Stimulated activated CD4-positive, alpha-beta T cell treated with anti-CD3 and anti-CD28 coated beads, Interleukin-4, amount 100 ng/mL, for 4 hours (primary cell): Measurements from ENCODE around the gene JAKMIP1.

Source experiments
- DNase-seq, 2 experiments: peaks; one replicate each; pipeline ENCODE4 v3.0.0-alpha.2; 2020

Gene JAKMIP1

DNA sequence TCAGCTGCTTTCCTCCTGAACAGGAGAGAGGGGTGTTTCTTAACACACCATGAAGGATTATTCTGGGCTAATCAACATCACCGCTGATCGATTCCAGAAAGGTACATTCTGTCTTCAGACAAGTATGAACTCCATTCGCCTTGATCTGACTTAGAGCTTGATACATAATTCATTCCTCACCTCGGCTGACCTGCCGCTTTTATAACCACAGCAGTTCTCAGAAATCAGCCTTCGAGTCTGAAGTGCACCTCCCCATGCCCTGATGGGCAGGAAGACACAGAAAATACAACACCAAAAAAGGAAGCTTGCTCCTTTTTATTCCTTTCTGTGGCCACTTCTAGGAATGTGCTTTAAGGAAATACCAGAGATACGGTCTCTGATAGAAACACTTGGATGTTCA is 85.7 kb downstream of the JAKMIP1 start:
- DNase-seq, result no peak

DNA sequence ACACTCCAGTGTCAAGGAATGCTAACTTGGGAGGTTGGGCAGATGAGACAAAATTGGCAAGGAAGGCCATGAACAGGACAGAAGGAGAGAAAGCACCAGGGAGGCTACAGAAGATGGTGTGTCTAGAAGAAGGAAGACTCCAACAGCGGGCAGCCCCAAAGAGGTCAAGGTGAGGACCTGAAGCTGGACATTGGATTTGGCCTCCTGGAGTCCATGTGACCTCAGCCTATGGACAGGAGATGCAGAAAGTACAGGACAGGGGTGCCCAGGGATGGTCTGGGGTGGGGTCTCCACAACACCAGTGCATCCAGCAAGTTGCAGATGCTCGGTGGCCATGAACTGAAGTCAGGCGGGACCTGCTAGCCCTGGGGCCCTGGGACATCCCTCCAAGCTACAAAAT is 86.2 kb downstream of the JAKMIP1 start:
- DNase-seq, result no peak

DNA sequence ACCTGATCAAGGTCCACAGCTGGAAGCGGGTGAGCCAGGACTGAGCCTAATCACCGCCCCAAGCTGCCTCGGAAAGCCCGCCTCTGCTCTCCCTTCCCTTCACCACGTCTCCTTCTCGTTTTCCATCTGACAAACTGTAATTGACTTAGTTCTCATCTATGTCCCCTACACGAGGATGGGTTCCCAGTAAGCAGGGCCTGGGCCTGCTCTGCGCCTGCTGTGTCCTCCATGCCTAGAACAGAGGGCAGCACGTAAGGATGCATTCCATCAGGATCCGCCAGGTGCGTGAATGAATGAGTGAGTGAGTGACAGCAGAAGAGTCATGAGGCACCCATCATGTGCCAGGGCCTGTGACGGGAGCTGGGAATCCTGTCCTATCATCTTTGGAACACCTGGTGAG is 86.7 kb downstream of the JAKMIP1 start:
- no peak for DNase-seq

DNA sequence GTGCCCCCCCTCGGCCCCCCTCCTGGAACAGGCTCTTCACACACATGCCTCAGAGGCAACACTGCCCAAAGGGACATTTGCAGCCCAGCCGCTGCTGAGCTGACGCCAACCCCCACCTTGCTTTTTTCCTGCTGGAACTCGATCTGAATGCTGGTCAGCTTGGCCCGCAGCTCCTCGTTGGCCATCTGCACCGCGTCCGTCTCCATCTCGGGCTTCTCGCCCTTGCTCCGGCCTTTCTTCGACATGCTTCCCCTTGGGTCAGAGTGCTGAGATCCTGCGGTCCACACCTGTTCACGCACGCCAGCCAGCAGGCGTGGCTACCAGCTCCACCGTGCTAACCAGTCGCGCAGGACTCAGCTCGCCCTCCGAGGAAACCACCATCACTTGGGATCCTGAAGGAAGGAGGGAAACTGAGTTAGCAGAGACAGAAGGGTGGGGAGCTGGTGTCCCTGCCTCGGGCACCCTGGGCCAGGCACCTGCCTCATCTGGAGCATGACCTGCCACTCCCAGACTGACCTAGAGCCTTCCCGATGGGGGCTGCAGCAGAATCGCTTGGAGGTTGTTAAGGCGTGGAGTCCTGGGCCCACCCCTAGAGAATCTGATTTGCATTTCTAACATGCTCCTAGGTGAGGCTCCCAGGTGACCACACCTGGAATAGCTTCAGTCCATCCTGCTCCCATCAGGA is 87.6 kb downstream of the JAKMIP1 start:
- DNase-seq, result no peak

DNA sequence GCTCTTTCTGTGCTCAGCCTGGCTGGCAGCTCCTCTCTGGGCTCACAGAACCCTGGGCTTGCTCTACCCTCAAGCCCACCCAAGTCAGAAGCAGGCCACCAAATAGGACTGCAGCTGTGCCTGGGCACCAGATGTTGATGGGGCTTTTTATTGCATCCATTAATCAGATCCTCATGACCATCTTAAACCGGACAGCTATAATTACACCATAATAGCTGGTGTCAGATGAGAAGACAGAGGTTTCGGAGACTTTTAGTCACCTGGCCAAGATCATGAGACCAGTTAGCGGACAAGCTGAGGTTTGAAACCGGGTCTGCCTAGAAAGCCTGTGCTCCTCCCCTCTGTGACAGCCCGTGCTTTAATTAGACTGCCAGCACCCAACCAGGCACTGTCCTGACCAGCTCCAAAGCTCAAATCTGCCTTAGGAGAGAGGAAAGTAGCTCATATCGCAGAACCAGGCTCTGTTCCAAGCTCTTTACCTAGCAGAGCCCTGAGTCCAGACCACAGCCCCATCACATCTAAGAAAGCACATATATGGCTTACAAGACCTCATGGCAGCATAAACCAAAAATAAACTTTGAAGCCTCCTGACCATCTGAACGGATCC is 88.9 kb downstream of the JAKMIP1 start:
- DNase-seq, result no peak

DNA sequence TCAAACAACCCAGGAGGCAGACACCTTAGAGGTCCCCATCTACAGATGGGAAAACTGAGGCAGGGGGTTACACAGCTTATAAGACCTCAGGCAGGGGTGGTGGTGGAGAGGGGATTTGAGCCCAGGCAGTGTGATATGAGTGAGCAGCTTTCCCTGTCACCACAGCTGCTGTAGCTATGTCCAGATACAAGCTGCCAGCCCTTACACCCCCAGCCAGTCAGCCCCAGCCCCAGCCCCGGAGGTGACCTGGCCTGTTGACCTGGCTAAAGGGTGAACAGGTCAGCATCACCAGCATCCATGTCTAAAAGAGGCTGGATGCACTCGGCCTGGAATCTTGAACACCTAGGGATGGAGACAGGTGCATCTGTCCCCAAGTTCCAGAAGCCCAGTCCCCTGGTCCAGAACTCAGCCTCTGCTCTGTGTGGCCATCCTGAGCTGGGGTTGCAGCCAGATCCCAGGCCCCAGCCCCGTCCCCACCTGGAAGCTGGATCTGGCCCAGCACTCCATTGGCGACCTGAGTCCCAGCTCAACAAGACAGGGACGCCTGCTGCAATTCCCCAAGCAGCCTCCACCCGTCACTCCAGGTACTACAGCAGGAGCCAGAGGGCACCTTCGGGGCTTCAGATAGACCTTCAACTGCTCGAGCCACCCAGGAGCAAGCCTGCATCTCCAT is 89.5 kb downstream of the JAKMIP1 start:
- no peak for DNase-seq

DNA sequence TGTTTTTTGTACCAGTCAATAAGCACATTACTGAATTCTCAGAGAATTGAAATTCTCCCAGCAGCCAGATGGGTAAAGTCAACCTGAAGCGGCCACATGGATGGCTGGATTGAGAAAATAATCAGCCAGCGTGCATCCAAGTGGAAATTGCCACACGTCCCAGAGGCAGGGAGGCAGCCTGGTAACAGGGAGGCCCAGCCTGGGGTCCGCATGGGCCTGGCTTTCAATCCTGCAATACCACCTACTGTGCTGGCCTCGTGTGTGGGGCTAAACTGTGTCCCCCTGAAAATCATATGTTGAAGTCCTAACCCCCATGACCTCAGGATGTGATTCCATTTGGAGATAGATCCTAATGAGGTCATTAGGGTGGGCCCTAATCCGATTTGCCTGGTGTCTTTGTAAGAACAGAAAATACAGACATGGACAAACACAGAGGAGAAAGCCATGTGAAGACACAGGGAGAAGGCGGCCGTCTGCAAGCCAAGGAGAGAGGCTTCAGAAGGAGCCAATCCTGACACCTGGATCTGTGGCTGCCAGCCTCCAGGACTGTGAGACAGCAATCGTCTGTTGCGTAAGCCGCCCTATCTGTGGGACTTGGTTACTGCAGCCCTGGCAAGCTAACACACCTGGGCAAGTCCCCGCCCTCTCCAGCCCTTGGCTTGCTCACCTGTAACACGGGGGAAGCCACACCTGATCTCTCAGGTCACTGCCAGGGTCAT is 90.3 kb downstream of the JAKMIP1 start:
- DNase-seq, result no peak

DNA sequence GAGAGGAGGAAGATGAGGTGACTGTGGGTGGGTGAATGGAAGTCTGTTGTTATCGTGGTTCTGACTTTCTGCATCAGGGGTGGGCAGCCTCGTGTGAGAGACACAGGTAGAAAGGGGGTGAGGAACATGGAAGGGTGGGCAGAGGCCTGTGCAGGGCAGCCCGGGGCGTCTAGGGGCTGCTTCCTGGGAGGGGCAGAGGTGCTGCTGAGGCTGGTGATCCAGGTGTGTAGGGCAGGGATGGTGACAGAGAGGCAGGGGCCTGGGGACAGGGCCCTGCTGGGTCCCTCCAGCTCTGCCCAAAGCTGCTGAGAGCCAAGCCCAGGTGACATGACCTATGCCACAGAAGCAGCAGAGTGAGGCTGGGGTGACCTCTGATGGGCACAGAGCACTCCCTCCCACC is 92.5 kb downstream of the JAKMIP1 start:
- DNase-seq, result no peak

DNA sequence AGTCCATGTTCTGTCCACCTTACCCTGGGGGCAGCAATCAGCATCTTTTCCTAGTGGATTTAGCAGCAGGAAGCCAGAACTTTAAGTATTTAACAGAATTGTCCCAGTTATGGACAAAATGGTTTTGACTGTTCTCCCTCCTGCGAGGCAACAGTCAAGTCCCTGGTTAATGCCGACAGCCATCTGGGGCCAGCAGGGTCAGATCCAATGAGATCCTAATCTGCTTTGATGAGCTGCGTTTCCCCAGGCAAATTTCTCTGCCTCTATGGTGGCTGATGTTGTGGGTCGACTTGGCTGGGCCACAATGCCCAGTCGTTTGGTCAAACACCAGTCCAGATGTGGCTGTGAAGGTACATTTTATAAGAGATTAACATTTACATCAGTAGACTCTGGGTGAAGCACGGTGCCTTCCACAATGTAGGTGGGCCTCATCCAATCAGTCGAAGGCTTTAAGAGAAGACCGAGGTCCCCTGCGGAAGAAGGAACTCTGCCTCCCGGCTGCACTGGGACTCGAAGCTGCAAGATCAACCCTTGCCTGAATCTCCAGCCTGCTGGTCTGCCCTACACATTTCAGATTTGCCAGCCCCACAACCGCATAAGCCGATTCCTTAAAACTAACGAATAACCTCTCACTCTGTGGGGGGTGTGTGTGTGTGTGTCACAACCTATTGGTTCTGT is 93.1 kb downstream of the JAKMIP1 start:
- DNase-seq, result no peak

DNA sequence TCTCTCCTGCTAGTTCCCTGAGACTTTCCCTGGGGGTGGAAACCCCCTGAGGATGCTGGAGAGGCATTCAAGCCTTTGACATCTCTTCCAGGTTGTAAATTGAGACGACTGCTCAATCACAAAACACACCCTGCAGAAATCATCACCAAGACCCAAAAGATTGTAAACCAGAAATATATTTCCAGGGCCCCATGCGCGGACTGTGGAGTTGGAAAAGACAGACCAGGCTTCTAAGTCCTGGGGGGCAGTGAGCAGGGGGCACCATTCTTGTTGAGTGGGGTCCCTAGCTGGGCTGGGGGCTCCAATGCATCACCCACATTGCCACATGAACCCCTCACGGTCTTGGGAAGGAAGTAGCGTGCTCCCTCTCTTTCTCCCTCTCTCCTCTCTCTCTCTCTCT is 94.2 kb downstream of the JAKMIP1 start:
- DNase-seq, result no peak

DNA sequence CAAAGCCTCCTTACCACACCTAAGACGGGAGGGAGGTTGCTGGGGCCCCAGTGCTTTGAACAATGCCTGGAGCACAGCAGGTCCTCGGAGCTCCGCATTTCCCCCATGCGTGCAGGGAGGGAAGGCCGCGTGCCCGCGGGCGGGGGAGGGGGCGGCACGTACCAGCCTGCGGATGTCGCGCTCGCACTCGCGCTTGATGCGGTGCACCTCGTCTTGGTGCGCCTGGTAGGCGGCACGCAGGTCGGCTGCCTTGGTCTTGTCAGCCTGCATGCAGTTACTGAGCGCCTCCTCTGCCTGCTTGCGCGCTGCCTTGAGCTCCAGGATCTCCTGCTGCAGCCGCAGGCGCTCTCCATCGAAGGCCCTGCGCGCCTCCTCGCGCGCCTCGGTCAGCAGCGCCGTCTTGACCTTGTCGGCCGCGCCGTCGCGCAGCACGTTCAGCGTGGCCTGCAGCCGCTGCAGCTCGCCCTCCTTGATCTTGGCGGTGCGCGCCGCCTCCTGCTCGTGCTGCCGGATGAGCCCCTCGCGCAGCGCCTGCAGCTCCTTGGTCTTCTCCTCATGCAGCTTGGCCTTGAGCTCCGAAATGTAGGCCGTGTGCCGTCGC is 94.9 kb downstream of the JAKMIP1 start:
- DNase-seq, result no peak

DNA sequence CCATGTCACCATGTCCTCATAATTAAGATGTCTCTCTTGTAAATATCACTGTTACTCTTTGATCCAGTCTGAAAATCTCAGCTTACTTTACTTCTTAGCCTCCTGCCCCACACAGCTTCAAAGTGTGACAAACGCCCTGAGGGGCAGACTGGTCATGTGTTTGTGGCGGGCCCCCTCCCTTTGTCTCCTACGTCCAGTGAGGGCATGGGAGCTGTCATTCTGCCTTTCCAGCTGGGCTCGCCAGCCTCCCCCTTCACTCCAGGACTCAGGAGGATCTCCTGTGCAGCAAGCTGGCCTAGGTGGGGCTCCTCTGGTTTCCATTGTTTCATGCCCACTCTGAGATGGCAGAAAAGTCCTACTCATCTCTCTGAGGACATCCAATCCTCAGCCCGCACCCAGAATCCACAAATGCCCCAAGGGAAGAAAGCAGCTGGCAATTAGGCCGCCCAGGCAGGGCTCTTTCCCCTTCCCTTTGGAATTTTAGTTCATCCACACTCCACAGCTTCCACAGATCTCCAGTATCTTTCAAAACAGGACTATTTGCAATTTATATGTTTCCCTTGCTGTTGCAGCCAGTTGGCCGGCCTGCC is 95.7 kb downstream of the JAKMIP1 start:
- DNase-seq, result no peak

DNA sequence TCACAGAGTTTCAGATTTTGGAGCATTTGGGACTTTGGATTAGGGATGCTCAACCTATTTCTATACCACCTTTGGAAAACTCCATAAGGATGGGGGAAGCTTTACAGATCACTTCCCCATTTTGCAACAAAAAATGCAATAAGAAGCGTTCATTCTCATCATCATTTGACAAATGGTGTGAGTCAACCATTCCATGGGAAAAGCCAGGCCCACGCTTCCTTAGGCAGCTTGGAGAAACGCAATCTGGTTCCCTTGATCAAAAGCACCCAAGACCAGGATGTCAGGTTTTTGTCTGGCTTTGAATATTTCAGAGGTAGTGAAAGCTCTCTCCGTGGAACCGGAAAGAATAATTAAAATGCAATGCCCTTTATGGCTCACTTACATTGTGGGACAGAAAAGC is 102.8 kb downstream of the JAKMIP1 start:
- DNase-seq, result no peak

DNA sequence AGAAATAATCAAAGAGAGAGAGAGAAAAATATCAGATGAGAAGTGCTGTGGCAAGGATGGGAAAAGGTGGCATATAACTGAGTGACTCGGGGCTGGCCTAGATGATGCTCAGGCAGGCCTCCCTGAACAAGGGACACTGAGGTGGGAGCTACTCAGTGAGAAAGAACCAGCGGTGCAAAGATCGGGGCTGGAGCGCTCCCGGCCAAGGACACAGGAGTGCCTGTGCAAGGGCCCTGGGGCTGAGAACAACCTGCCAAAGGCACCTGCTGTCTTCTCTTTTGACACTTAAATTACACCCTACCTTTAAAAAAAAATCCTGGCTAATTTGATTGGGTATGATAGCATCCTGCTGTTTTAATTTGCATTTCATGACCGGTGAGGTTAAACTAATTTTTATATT is 104.5 kb downstream of the JAKMIP1 start:
- DNase-seq, result no peak

DNA sequence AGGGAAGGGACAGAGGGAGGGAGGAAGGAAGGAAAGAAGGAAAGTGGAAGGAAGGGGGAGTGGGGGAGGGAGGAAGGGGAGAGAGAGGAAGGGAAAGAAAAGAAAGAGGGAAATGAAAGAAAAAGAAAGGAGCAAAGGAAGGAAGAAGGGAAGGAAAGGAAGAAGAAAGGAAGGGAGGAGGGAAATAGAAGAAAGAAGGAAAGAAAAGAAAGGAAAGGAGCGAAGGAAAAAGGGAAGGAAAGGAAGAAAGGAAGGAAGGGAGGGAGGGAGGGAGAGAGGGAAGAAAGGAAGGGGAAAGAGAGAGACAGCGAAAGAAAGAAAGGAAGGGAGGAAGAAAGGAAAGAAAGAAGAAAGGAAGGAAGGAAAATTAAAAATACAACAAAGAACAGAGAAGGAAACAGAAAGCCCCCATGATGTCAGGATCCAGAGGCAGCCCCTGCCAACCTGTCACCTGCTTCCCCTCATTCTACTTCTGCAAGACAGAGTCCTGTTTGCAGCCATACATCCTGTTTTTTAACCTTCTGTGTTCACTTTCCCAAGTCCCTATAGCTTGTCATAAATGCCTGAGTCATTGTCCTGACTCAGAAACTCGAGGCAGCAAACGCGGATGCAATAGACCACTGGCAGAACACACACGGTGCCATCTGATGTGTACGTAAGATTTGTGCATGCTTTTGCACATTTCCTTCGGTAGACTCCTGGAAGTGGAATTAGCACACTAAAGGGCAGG is 105.2 kb downstream of the JAKMIP1 start:
- no peak for DNase-seq

DNA sequence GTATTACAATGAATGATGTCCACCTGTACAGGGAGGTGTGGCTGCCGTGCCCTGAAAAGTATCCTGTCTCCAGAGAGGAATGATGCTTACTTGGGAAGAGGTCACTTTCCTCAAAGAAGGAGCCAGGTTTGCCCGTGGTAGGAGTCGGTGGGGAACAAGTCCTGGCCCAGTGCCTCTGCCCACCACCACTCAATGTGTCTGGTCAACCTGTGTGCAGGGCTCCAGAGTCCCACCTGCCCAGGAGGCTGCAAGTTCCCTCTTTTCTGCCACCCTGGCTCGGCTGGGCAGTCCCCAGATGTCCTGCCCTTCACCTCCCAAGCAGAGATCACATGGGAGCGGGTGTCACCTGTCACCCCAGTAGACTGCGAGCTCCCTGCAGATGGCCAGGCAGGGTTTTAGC is 106.7 kb downstream of the JAKMIP1 start:
- DNase-seq, result no peak

DNA sequence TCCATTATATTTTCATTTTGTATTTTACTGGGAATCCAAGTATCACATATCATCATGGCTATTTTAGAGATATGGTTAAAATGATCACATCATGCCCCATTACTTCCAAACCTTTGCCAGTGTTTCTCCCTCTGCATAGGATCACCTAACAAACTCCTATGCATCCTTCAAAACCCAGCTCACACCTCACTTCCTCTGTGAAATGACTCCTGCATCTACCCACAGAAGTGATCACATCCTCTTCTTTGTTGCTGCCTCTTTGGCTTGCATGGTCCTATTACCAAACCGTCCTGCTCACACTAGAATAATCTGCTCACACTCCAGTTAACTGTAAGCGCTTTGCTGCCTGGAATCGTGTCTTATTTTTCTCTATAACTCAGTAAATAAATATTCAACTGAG is 107.4 kb downstream of the JAKMIP1 start:
- DNase-seq, result no peak

DNA sequence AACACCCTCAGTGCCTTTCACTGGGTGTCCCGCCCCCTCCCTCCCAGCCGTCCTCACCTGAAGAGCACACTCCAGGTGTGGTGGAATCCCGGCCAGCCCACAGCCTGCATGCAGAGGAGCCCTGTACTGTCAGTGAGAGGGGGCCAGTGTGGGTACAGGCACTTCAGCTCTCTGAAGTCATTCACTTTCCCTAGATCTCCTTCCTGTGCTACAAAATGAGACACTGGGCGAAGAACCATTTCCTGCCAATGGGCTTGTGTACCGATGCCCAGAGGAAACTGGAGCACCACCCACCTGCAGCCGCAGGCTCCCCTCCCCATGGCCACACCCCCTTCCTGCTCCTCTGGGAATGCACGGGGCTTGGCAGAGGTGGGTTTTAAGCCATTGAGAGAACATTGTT is 108.2 kb downstream of the JAKMIP1 start:
- no peak for DNase-seq

DNA sequence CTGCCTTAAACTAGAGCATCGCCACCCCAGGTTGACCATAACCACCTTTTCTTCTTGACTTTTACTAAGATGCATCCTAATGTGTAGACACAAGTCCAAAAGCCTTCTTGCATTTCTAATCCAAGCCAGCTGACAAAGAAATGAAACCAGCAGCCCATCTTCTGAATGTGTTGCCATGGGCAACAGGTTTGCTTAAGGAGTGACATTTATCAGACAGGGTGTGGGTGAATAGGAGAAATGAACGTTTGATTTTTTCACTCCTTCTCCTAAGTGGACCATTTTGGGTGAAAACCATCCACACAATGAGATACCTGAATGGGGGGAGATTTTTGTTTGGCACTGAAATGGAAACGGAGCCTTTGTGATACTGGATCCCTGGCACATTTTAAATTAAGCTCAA is 109.4 kb downstream of the JAKMIP1 start:
- DNase-seq, result no peak

DNA sequence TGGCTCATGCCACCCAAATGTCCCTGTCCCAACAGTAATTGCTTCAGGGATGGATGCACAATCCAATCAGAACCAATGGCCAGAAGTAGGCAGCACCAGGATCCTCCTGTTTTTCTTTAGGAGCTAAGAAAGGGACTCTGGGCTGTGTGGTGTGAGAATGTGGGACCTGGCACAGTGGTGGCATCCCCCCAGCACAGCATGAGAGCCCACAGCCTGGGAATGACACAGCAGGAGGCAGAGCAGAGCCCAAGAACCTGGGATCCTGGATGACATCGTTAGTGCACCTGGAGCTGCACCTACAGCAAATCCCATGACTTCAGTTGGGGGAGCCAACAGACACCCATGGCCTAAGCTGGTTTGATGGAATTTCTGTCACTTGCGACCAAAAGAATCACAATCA is 111.4 kb downstream of the JAKMIP1 start:
- DNase-seq, result no peak

DNA sequence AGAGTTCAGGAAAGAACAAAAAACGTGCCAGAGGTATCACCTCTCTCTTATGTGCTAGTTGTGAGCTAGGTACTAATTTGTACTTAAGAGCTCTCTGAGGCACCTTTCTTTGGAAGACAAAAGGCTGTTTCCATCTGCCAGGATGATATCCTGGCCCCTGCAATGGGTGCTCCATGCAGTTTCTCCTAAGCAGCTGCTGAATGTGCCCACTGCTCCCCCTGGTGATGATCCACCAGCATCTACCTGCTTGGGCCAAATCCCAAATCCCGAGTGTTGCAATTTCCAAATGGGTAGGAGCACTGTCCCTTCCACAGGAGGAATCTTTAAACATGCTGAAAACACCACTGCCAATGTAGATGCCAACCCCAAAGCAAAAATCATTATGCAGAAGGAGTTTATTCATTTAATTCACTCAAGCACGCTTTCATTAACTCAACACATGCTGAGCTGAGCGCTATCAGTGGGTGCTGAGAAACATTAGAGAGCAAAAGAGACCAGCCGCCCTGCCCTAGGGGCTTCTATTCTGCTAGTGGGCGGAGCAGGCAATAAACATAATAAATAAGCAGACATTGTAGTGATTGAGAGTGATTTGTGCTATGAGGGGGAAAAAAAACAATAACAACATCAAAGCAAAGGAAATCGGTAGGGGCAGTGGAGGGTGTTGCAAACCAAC is 112.5 kb downstream of the JAKMIP1 start:
- no peak for DNase-seq
